Measurements from ENCODE around the gene BPHL.
"Not testable (repeated sequence)": the region's sequence is repeated elsewhere in the genome, so short reads cannot be mapped to it uniquely, and the experiment has no call there.

Gene BPHL

DNA sequence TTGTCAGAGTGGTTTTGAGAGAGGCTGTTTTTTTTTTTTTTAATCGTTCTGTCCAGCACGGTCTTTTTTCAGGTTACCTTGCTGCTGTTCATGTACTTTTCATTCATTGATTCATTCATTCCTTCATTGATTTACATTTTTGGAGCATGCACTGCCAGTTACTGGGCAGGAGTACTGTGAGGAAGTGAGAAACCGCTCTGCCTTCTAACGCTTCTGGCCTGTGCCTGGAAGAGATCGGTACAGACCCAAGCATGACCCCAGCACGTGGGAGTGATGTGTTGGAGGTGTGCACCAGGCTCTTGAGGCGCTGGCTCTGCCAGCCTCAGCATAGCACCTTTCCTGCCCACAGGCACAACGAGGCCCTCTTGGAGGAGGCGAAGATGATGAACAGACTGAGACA, 41.1 kb upstream of the BPHL start:
- TF ChIP-seq, protein P1, sequence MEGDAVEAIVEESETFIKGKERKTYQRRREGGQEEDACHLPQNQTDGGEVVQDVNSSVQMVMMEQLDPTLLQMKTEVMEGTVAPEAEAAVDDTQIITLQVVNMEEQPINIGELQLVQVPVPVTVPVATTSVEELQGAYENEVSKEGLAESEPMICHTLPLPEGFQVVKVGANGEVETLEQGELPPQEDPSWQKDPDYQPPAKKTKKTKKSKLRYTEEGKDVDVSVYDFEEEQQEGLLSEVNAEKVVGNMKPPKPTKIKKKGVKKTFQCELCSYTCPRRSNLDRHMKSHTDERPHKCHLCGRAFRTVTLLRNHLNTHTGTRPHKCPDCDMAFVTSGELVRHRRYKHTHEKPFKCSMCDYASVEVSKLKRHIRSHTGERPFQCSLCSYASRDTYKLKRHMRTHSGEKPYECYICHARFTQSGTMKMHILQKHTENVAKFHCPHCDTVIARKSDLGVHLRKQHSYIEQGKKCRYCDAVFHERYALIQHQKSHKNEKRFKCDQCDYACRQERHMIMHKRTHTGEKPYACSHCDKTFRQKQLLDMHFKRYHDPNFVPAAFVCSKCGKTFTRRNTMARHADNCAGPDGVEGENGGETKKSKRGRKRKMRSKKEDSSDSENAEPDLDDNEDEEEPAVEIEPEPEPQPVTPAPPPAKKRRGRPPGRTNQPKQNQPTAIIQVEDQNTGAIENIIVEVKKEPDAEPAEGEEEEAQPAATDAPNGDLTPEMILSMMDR (IDR thresholded peaks at IDR 0.05; ENCODE audit: insufficient read depth, low read length, poor library complexity, severe bottlenecking): no peak
- H3K27me3 ChIP-seq (replicated peaks; ENCODE audit: control insufficient read depth, insufficient read depth, low read length): no peaks in the 10 kb centered on the region
- H3K4me3 ChIP-seq (replicated peaks; ENCODE audit: low read depth, low read length): no peak overlapping the region
- H3K36me3 ChIP-seq (ENCODE audit: control insufficient read depth, insufficient read depth, low read length): peaks cover 10% of the 10 kb centered on the region
- DNase-seq (ENCODE audit: extremely low read depth, insufficient read length): no peak

DNA sequence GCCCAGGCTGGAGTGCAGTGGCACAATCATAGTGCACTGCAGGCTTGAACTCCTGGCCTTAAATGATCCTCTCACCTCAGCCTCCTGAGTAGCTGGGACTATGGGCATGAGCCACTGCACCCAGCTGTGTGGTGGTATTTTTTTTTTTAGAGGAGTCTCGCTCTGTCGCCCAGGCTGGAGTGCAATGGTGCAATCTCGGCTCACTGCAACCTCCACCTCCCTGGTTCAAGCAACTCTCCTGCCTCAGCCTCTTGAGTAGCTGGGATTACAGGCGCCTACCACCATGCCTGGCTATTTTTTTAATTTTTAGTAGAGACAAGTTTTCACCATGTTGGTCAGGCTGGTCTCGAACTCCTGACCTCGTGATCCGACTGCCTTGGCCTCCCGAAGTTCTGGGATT, 39.6 kb upstream of the BPHL start:
- not testable (repeated sequence) for H3K27me3 ChIP-seq (replicated peaks; ENCODE audit: control insufficient read depth, insufficient read depth, low read length); H3K4me3 ChIP-seq (replicated peaks; ENCODE audit: low read depth, low read length); DNase-seq (ENCODE audit: extremely low read depth, insufficient read length); H3K36me3 ChIP-seq (ENCODE audit: control insufficient read depth, insufficient read depth, low read length)

DNA sequence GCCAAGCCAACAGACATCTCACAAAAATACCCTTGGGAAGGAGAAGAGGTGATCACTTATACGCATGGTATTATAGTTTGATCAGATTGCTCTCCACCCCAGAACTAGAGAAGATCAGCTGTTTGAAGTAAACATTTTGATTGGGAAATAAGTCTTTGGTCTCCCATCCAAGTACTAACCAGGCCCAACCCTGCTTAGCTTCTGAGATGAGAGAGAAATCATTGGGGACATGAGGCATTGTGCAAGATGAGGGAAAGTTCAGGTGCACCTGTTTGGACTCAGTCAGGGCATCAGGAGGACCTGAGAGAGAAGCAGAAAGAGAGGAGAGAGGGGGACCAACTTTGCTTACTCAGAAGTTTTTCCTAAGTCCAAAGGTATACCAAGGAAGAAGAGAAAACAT, 38.8 kb upstream of the BPHL start:
- Histone ChIP-seq H3K36me3 (ENCODE audit: control insufficient read depth, insufficient read depth, low read length) (peaks cover 11% of the 10 kb centered on the region), H3K27me3 (replicated peaks; ENCODE audit: control insufficient read depth, insufficient read depth, low read length) (no peaks in the 10 kb centered on the region), H3K4me3 (replicated peaks; ENCODE audit: low read depth, low read length) (no peak overlapping the region)
- no peak for DNase-seq (ENCODE audit: extremely low read depth, insufficient read length)
- TF ChIP-seq, protein P1 (IDR thresholded peaks at IDR 0.05; ENCODE audit: insufficient read depth, low read length, poor library complexity, severe bottlenecking): no peak

DNA sequence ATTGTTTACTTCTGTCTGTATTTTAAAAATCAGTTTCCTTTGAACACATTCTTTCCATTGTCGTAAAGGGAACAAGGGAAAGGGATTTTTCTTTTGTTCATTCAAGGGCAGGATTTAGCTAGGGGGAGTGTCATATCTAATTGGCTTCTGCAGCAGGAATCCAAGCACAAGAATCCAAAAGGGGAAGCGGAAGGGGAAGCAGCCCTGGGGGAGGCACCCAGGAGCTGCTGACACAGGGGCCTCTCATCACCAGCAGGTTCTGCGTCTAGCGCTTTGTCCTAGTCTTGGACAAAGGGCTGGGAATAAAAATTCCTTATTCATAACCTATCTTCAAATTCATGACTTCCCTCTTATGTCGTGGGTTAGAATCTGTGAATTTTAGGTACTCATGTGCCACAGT, 36.6 kb upstream of the BPHL start:
- TF ChIP-seq, protein P1 (IDR thresholded peaks at IDR 0.05; ENCODE audit: insufficient read depth, low read length, poor library complexity, severe bottlenecking): no peak
- DNase-seq (ENCODE audit: extremely low read depth, insufficient read length): no peak
- Histone ChIP-seq H3K4me3 (replicated peaks; ENCODE audit: low read depth, low read length) (no peak overlapping the region), H3K36me3 (ENCODE audit: control insufficient read depth, insufficient read depth, low read length) (peaks cover 10% of the 10 kb centered on the region), H3K27me3 (replicated peaks; ENCODE audit: control insufficient read depth, insufficient read depth, low read length) (no peaks in the 10 kb centered on the region)

DNA sequence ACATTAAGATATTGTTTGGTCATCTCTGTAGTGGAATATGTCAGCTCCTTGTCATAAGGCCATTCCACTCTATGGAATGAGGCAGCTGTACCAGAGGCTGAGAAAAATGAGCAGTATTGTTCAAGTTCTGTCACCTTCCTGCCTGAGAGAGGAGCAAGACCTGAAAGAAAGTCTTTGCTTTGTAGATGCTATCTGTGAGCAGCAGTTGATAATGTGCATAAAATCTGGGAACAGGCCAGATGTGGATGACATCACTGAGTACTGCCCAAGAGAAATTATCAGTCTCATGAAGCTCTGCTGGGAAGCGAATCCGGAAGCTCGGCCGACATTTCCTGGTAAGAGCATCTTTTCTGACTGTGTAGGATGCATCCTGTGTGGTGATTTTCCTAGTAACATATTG, 33.4 kb upstream of the BPHL start:
- H3K36me3 ChIP-seq (ENCODE audit: control insufficient read depth, insufficient read depth, low read length): peaks cover 8% of the 10 kb centered on the region
- TF ChIP-seq, protein P1 (IDR thresholded peaks at IDR 0.05; ENCODE audit: insufficient read depth, low read length, poor library complexity, severe bottlenecking): no peak

DNA sequence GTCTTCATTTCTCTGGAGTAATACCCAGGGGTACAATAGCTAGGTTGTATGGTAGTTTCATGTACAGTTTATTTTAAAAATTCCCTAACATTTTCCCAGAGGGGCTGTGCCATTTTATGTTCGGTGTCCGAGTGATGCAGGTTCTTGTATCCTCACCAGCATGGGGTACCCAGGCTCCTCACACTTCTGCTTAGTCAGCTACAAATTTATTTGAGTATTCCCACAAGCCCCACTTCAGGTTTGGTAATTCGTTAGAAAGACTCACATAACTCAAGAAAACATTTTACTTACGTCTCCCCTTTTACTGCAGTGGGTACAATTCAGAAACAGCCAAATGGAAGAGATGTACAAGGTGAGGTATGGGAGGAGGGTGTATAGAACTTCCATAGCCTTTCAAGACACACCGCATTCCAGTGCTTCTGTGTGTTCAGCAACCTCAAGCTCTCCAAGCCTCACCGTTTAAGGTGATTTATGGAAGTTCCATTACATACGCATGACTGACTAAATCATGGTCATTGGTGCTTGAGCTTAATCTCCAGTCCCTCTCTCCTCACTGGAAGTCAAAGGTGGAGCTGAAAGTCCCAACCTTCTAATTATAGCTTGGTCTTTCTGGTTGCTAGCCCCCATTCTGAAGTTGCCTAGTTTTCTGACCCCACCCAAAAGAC, 32.1 kb upstream of the BPHL start:
- DNase-seq (ENCODE audit: extremely low read depth, insufficient read length): no peak
- TF ChIP-seq, protein P1 (IDR thresholded peaks at IDR 0.05; ENCODE audit: insufficient read depth, low read length, poor library complexity, severe bottlenecking): no peak
- H3K36me3 ChIP-seq (ENCODE audit: control insufficient read depth, insufficient read depth, low read length): peaks cover 7% of the 10 kb centered on the region
- no peaks in the 10 kb centered on the region for H3K27me3 ChIP-seq (replicated peaks; ENCODE audit: control insufficient read depth, insufficient read depth, low read length)
- no peak overlapping the region for H3K4me3 ChIP-seq (replicated peaks; ENCODE audit: low read depth, low read length)

More for the DNA sequence above, 33.4 kb upstream of the BPHL start:
- Histone ChIP-seq H3K4me3 (replicated peaks; ENCODE audit: low read depth, low read length) (no peak overlapping the region), H3K27me3 (replicated peaks; ENCODE audit: control insufficient read depth, insufficient read depth, low read length) (no peaks in the 10 kb centered on the region)
- DNase-seq (ENCODE audit: extremely low read depth, insufficient read length): no peak
